NCI-H748 (cell line): ENCODE results near the gene SMIM14.
"Not testable (repeated sequence)": the region's sequence is repeated elsewhere in the genome, so short reads cannot be mapped to it uniquely, and the experiment has no call there.

Experiments used
- DNase-seq: peaks from one replicate; lab custom pipeline; 2025; ENCODE audit not compliant: unreplicated experiment; lab: John Stamatoyannopoulos, UW

The SMIM14 gene

DNA sequence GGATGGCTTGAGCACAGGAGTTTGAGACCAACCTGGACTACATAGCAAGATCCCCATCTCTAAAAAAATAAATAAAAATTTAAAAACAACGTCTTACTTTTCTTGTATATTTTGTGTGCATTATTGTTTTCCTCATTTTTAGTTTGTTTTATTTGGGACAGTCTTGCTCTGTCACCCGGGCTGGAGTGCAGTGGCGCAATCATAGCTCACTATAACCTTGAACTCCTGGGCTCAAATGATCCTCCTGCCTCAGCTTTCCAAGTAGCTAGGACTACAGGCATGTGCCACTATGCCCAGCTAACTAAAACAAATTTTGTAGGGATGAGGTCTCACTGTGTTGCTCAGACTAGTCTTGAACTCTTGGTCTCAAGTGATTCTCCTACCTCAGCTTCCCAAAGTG, 9.5 kb upstream of the SMIM14 start:
- no peak for DNase-seq

DNA sequence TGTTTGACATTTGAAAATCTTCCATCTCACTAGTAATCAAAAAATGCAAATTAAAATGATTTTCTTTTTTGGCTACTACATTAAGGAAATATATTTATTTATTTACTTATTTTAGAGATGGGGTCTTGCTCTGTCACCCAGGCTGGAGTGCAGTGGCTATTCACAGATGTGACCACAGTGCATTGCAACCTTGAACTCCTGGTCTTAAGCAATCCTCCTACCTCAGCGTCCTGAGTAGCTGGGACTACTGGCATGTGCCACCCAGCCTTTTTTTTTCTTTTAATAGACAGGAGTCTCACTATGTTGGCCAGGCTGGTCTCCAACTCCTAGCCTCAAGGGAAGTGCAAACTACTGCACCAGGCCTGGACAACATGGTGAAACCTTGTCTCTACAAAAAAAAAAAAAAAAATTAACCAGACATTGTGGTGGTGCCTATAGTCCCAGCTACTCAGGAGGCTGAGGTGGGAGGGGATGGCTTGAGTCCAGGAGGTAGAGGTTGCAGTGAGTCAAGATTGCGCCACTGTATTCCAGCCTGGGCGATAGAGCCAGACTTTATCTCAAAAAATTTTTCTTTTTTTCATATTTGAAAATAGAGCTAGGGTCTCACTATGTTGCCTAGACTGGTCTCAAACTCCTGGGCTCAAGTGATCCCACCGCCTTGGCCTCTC, 4.4 kb upstream of the SMIM14 start:
- DNase-seq, result no peak

- DNase-seq, result no peak
Measured at GRCh38 chr4:39641451-39641850, 2.8 kb upstream of the SMIM14 start.

DNA sequence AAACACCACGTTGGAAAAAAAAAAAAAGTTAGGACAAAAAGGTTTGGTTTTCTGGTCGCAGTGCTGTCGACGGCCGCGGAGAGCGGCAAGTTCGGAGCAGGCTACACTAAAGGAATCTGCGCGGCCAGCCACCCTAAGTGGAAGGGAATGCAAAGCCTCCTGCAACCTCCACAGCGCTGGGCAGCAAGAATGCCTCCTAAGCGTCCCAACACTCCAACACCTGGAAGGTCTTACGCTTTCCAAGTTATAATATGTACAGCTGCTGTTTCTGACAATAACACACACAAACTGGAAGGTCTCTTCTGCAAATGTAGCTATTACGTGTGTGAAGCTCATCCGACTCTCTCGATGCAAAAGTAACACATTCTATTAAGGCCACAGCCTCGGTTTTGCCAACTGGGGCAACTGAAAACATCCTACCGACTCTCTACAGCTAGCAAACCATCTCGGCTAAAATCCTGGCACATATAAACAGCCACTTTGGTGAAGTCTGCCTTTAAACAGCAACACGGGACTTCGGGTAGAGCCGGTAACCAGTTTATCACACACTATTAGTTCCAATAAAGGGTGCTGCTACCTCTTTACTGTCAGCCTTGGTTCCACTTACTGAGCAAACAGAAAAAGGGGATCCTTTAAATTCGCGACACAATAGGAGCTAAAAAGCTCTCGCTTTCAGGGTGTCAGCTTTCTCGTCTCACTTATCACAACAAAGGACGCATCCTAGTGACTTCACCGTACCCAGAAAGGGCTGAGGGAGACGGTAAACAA, 895 bp downstream of the SMIM14 start:
- peak; percentile 52 for DNase-seq

DNA sequence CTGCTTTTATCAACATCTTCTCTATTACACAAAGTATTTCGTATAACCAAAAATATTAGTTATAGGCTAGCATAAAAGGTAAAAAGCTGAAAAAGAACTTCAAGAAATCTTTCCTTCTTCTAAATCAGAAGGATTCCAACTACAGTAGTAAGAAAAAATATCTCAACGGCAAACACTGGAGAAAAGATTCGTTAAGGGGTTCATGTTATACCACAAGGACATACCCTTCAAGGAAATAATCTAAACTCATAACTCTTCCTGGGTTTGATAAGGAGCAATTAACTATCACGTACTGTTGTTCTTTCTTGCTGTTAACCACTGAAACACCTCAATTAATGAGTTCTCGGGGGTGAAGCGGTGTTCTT, 1.5 kb downstream of the SMIM14 start:
- DNase-seq, result no peak

DNA sequence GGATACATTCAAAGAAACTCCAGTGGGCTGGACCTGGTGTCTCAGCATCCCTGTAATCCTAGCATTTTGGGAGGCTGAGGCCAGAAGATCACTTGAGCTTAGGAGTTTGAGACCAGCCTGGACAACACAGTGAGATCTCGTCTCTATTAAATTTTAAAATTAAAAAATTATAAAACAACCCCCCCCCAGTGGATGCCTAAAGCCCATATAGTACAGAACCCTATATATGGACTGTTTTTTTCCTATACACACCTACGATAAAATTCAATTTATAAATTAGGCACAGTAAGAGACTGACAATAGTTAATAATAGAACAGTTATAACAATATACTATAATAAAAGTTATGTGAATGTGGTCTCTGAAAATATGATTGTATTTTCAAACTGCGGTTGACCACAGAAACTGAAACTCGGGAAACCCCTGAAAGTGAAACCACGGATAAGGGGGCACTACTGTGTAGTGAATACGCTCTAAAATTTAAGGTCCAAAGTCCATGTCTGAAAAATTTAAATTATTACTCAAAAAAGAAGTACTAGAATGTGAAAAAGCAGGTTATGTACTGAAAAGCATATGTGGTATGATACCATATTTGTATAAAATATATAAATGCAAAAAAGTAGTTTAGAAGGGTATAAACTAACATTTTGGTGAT, 2.0 kb downstream of the SMIM14 start:
- no peak for DNase-seq

- no peak for DNase-seq
Measured at GRCh38 chr4:39635023-39635422, 3.6 kb downstream of the SMIM14 start.

DNA sequence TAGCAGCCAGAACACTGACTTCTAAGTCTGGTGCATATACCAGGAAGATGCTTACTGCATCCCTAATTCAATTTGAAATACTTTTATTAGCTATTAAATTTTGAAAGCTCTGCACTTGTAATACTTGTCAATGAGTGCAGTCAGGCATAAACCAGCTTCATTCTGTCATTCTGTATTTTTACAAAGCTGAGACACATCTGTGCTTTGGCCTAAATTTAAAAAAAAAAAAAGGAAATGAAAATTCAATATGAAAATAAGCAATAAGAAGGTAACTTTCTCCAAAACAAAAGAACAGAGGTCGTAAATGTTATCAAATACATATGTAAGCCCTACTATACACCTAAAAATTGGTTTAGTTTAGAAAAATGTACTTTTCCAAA, 7.0 kb downstream of the SMIM14 start:
- no peak for DNase-seq

GRCh38 chr4:39627413-39627812, 11.3 kb downstream of the SMIM14 start:
- no peak for DNase-seq

DNA sequence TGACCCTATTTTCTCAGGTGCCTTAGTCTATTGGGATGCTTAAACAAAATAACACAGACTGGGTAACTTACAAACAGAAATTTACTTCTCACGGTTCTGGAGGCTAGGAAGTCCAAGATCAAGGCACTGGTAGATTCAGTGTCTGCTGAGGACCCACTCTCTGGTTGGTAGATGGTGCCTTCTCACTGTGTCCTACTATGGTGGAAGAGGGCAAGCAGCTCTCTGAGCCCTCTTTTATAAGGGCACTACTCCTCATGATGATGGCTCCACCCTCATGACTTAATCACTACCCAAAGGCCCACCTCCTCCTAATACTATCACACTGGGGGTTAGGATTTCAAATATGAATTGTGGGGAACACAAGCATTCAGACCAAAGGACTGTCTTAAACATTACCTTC, 11.8 kb downstream of the SMIM14 start:
- no peak for DNase-seq

- DNase-seq, result no peak
Measured at GRCh38 chr4:39626261-39626660, 12.4 kb downstream of the SMIM14 start.

GRCh38 chr4:39621582-39621981, 17.1 kb downstream of the SMIM14 start:
- DNase-seq, result no peak

- DNase-seq, result no peak
Measured at GRCh38 chr4:39620551-39621313, 17.9 kb downstream of the SMIM14 start.

GRCh38 chr4:39617534-39617933, 21.1 kb downstream of the SMIM14 start:
- no peak for DNase-seq

- no peak for DNase-seq
Measured at GRCh38 chr4:39616651-39617050, 22.0 kb downstream of the SMIM14 start.

GRCh38 chr4:39616112-39616511, 22.6 kb downstream of the SMIM14 start:
- DNase-seq, result not testable (repeated sequence)

- DNase-seq, result no peak
Measured at GRCh38 chr4:39614487-39615162, 24.0 kb downstream of the SMIM14 start.

- DNase-seq, result no peak
Measured at GRCh38 chr4:39613093-39613656, 25.5 kb downstream of the SMIM14 start.

DNA sequence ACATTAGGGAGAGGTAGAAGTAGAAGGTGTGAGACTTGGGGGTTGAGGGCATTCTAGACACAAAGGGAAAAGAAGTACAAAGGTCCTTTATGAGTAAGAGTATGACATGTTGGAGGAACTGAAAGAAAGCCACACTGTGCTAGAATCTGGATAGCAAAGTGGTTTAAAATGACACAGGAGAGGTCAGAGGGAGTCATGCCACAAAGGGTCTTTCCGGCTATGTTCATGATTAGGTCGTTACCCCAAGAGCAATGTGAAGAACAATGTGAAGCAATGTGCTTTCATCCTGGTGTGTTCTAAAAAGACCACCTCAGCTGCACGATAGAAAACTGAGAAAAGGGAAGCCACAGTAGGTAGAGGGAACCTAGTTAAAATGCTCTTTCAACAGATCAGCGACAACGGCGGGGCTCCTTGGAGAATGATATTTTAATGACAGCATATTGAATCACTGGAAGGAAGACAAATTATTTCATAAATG, 29.2 kb downstream of the SMIM14 start:
- DNase-seq, result no peak

DNA sequence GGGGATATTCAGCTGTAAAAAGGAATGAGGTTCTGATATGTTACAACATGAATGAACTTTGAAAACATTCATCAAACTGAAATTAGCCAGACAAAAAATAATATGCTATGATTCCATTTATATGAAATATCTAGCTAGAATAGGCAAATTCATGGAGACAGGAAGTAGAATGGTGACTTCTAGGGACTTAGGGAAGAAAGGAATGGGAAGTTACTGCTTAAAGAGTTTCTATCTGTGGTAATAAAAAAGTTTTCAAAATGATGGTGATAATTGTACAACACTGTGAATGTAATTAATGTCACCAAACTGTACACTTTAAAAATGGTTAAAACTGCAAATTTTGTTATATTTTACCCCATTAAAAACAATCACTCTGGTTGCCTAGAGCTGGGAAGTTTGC, 30.2 kb downstream of the SMIM14 start:
- no peak for DNase-seq

DNA sequence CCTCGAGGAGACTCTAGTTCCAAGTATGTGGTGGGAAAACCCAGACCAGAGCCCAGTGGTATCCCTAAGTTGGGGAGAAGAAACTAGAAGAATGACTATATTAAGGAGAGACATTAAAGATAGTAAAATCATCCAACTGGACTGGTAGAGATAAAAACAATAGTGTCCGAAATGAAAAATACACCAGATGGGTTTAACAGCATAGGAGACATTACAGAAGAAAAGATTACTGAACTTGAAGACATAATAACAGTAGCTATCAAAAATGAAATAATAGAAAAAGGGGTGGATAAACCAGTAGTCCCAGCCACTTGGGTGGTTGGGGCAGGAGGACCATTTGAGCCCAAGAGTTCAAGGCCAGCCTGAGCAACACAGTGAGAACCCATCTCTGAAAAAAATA, 31.9 kb downstream of the SMIM14 start:
- DNase-seq, result no peak
